ENCODE results near the gene IGSF8. TPM values are rescaled to one million over a fixed set of nuclear protein-coding genes. Genes with fewer than 3 reads are reported as not detected.

The IGSF8 gene
- total RNA-seq, 2 donors from 2014 or later, result 53.6 to 60.2 TPM

GRCh38 chr1:160061369-160062229, 36.8 kb downstream of the IGSF8 start:
- H3K9me3 ChIP-seq, result no peaks in the 10 kb centered on the region
- no peak overlapping the region for H3K4me3 ChIP-seq
- no peaks in the 10 kb centered on the region for H3K36me3 ChIP-seq
- H3K27me3 ChIP-seq, result no peaks in the 10 kb centered on the region
- no peak overlapping the region for H3K27ac ChIP-seq
- no peak for DNase-seq
- intact Hi-C loops (cut with DNase I), result no loop called here
- H3K9ac ChIP-seq (ENCODE audit: low read depth in 2 of 2, low read length in 2 of 2), result no peak overlapping the region
- no peaks in the 10 kb centered on the region for H3K4me1 ChIP-seq
- no peak for TF ChIP-seq CTCF (IDR thresholded peaks at IDR 0.05)

- intact Hi-C loops (cut with DNase I), result no loop called here
- no peaks in the 10 kb centered on the region for H3K9me3 ChIP-seq
- no peak overlapping the region for H3K9ac ChIP-seq (ENCODE audit: low read depth in 2 of 2, low read length in 2 of 2)
- H3K36me3 ChIP-seq, result no peaks in the 10 kb centered on the region
- no peak for DNase-seq
- H3K4me1 ChIP-seq, result no peaks in the 10 kb centered on the region
- no peak for TF ChIP-seq CTCF (IDR thresholded peaks at IDR 0.05)
- H3K27me3 ChIP-seq, result no peaks in the 10 kb centered on the region
- H3K4me3 ChIP-seq, result no peak overlapping the region
- H3K27ac ChIP-seq, result no peak overlapping the region
These were observed 40.3 kb downstream of the IGSF8 start for GRCh38 chr1:160058087-160058486.

GRCh38 chr1:160056648-160057169, 41.7 kb downstream of the IGSF8 start:
- H3K9ac ChIP-seq (ENCODE audit: low read depth in 2 of 2, low read length in 2 of 2), result no peak overlapping the region
- TF ChIP-seq CTCF (IDR thresholded peaks at IDR 0.05), result no peak

GRCh38 chr1:160053548-160054365, 44.7 kb downstream of the IGSF8 start:
- Histone ChIP-seq H3K4me1 (no peaks in the 10 kb centered on the region), H3K27ac (no peak overlapping the region), H3K9me3 (no peaks in the 10 kb centered on the region), H3K27me3 (no peaks in the 10 kb centered on the region), H3K4me3 (no peak overlapping the region), H3K36me3 (no peaks in the 10 kb centered on the region), H3K9ac (ENCODE audit: low read depth in 2 of 2, low read length in 2 of 2) (no peak overlapping the region)
- DNase-seq, result no peak
- no peak for TF ChIP-seq CTCF (IDR thresholded peaks at IDR 0.05)
- intact Hi-C loops (cut with DNase I), result no loop called here

More at GRCh38 chr1:160056648-160057169, 41.7 kb downstream of the IGSF8 start:
- no peak overlapping the region for H3K27ac ChIP-seq
- no peak for DNase-seq
- H3K4me3 ChIP-seq, result no peak overlapping the region
- intact Hi-C loops (cut with DNase I), result no loop called here
- H3K4me1 ChIP-seq, result no peaks in the 10 kb centered on the region
- no peaks in the 10 kb centered on the region for H3K36me3 ChIP-seq
- no peaks in the 10 kb centered on the region for H3K9me3 ChIP-seq
- no peaks in the 10 kb centered on the region for H3K27me3 ChIP-seq

GRCh38 chr1:160052936-160053335, 45.5 kb downstream of the IGSF8 start:
- TF ChIP-seq CTCF (IDR thresholded peaks at IDR 0.05), result no peak
- intact Hi-C loops (cut with DNase I), result no loop called here

More at GRCh38 chr1:160052936-160053335, 45.5 kb downstream of the IGSF8 start:
- no peak for DNase-seq
- Histone ChIP-seq H3K4me3 (no peak overlapping the region), H3K9me3 (no peaks in the 10 kb centered on the region), H3K27me3 (no peaks in the 10 kb centered on the region), H3K27ac (no peak overlapping the region), H3K36me3 (no peaks in the 10 kb centered on the region), H3K9ac (ENCODE audit: low read depth in 2 of 2, low read length in 2 of 2) (no peak overlapping the region), H3K4me1 (no peaks in the 10 kb centered on the region)

Measured in colonic mucosa (tissue), 4 donors.